Retina (tissue), 1 donor: ENCODE measurements around the gene ADAMTS9.

Experiments used
- DNase-seq: peaks from one replicate; pipeline ENCODE4 v3.0.0-alpha.2; 2016

Gene ADAMTS9, protein sequence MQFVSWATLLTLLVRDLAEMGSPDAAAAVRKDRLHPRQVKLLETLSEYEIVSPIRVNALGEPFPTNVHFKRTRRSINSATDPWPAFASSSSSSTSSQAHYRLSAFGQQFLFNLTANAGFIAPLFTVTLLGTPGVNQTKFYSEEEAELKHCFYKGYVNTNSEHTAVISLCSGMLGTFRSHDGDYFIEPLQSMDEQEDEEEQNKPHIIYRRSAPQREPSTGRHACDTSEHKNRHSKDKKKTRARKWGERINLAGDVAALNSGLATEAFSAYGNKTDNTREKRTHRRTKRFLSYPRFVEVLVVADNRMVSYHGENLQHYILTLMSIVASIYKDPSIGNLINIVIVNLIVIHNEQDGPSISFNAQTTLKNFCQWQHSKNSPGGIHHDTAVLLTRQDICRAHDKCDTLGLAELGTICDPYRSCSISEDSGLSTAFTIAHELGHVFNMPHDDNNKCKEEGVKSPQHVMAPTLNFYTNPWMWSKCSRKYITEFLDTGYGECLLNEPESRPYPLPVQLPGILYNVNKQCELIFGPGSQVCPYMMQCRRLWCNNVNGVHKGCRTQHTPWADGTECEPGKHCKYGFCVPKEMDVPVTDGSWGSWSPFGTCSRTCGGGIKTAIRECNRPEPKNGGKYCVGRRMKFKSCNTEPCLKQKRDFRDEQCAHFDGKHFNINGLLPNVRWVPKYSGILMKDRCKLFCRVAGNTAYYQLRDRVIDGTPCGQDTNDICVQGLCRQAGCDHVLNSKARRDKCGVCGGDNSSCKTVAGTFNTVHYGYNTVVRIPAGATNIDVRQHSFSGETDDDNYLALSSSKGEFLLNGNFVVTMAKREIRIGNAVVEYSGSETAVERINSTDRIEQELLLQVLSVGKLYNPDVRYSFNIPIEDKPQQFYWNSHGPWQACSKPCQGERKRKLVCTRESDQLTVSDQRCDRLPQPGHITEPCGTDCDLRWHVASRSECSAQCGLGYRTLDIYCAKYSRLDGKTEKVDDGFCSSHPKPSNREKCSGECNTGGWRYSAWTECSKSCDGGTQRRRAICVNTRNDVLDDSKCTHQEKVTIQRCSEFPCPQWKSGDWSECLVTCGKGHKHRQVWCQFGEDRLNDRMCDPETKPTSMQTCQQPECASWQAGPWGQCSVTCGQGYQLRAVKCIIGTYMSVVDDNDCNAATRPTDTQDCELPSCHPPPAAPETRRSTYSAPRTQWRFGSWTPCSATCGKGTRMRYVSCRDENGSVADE (N-terminal part only)

DNA sequence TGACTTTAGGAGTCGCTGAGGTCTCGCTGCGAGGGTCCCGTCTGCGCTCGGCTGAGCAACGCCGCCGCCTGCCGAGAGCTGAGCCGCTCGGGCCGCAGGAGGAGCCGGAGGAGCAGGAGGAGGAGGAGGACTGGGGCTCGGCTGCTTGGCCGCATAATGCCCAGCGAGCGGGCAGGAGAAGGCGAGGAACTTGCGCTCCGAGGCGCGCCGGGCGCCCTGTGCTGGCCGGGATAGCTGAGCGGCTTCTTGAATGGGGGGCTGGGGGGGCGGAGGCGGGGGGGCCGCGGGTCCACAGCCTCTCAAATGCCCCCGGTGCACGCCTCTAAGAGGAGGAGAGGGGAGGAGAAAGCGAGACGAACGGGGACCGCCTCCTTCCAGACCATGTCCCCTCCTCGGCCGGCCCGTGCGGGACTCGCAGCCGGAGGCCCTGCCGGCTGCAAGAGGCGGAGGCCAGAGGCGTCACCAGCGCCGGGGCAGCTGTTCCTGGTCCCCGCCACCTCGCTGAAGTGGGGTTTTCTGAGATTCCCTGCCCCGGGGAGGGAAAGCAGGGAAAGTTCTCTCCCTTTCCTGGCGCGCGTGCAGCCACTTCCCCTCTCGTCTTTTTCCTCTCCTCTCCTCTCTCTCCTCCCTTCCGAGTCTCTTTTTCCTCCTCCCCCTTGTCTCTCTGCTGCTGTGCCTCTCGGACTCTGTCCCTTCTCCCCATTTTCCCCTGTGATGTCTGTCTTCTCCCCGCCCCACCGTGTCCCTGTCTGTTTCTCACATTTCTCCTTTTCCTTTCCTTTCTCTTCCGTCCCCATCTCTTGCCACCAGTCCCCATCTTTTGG is at the start of gene ADAMTS9:
TSS of gene ADAMTS9 (minus strand) at position 220 of the 824 bp plus-strand sequence. CDS start 343 bp downstream, outside the sequence.
- peak; percentile 74 for DNase-seq

DNA sequence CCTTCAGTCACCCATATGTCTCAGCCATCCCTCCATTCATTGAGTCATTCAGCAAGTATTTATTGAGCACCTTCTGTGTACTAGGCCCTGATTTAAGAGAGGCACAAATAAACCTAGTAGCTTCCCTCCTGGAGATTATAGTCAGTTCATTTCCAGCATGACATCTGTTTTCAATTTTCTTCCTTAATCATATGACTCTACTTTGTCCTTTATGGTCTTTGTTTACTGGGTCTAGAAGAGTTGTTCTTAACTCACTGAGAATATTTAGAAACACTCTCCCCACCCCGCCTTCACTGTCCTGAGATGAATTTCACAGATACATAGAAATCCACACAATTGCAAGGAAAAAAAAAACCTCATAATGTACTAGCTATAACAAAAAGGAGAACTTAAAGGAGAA is 44.8 kb upstream of the ADAMTS9 start:
- no peak for DNase-seq

DNA sequence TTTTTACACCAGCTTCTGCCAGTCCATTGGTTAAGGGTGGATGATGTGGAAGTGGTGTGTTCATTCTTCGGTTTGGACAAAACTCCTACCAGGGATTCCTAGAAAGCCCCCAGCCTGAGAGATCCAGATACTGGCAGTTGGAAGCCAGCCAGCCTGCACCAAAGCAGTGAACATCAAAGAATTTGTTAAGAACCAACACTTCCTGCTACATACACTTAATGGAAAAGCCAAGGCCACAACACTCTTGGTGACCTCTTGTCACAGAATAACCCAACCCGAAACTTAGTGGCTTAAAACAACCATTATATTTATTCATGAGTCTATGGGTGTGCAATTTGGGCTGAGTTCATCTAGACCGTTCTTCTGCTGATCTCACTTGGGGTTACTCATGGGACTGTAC is 42.9 kb upstream of the ADAMTS9 start:
- no peak for DNase-seq

DNA sequence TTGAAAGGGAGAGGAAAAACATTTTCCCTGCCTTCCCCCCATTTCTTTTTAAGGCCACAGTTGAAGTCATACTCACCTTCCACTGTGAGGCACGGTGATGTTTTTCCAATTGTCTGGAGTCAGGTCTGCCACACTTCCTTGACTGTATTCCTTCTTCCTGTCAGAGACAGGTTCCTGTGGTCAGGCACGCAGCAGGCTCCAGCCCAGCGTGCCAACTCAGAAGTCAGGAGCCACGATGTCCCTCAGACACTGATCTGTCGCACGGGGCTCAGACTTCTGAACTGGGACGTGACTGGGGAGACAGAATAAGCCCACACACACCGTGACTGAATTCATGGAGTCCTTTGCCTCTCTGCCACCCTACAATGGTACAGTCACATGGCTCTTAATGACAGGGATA is 41.2 kb upstream of the ADAMTS9 start:
- no peak for DNase-seq

DNA sequence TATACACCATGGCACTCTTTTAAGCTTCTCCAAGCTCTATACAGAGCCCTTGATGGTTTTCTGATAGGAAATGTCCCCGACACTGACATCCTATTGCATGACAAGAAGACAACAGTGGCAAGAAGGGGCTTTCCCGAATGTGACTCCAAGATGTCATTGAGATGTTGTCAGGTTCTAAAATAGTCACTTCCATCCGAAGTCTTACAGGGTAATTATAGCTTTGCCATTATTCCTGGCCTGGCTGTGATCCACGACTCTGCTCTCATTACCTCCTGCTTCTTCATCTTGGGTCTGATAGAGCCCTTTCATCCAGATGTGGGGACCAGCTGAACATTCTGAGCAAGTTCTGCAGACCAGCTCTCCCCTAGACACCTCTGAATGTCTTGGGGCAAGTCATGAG is 40.6 kb upstream of the ADAMTS9 start:
- no peak for DNase-seq

DNA sequence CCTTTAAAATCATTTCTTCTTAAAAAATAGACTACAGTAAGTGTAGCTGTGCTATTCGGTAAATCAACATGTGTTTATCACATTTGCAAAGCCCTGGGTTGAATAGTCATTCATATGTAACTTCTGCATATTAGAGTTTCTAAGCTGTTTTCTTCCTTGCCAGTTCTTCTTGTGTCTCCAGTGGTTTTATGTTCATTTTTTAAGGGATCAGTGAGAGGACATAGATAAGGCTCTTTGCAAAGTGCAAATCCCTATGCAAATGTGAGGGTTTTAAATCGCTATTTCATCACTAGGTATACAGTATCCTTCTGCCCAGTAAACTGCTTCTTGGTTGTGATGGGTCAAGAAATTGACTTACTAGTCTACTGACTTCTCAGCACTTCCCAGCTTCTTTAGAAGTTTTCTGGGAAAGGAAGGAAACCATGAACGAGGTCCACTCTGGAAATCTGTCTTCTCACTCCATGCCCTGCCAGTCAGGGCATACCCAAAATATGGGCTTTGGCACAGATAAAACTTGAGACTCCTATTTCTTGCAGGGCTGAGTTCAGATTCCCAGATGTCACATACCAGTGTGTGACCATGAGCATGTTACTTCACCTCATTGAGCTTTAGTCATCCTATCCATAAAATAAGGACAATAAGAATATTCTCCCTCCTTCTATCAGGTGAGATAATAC is 38.8 kb upstream of the ADAMTS9 start:
- no peak for DNase-seq

DNA sequence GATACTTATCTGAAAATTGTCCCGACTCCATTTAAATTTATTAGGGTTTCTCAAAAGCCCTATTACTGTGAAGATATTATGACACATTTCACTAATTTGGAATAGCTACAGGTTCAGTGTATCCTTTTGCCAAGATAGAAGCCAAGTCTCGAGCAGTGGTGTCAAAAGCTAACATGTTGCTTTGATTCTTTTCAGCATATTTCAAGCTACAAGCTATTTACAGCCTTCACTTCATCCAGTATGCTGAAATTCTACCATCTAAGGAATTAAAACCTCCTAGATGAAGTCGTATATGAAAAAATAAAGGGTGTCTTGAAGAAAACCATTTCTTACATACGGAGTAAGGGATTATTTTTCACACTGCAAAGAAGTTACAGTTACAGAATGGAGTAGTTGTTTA is 31.2 kb upstream of the ADAMTS9 start:
- DNase-seq = no peak

DNA sequence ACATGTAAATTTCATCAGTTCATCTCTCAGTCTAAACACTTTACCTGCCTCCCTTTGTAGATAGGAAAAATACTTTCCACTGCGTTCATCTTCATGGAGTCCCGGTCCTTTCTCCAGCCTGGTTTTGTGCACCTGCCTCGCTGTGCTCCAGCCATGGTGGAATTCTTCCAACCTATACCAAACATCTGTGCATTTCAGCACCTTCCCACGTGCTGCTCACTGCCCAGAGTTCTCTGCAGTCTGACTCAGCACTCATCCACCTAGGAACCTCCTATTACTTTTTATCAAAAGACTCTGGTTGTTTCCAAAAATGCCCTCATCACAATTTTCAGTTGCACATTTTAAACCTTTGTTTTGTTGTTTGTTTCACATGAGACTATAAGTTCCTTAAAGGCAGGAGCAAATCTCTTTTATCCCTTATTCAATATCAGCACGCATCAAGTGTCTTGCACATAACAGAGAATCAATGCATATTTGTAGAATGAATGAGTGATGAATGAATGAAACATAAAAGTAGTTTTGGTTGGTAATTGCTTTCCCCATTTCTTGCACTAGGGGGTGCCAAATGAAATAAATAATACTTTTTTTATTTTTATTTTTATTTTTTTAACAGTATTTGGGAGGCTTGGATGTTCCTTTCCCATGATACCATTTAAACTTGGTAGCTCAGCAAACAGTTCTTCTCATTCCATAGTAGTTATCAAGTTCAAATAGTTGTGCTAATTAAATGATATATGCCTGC is 30.2 kb upstream of the ADAMTS9 start:
- DNase-seq = no peak

DNA sequence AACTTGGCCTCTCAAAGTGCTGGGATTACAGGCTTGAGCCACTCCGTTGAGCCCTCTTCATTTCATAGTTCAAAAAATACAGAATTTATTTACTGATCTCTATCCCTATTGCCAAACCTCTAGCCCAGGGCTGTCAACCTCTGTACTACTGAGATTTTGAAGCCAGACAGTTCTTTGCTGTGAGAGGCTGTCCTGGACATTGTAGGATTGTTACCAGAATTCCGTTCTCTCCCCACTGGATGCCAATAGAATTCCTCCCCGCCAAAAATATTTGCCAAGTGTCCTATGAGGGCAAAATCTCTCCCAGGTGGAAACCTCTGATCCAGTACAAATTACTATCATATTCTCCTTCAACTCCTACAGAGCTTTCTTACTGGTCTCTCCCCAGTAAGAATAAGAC is 29.6 kb upstream of the ADAMTS9 start:
- no peak for DNase-seq

DNA sequence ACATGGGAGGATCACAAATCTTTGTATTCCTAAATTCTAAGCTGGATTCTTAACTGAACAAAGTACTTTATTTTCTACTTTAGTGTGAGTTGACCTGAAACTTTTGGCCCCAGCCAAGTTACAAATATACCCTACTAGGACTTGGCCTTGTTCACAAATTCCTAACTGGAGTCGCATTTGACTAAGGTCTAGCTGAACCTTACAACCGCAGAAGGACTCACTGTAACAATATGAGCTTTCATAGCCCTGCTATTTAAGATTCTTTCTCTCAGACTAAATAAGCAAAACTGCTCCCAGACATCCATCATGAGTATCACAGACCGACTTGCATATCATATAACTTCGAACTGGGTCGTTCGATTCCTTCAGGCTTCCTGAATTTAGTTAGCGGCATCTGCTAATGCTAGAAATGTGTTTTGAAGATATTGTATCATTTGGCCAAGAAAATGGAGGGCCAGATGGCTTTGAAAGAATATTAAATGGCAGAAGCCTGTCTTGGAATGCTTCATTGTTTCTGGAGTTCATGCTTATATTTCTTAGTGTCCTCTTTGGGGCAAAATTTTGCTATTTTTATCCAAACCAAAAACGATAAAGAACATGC is 28.4 kb upstream of the ADAMTS9 start:
- no peak for DNase-seq

DNA sequence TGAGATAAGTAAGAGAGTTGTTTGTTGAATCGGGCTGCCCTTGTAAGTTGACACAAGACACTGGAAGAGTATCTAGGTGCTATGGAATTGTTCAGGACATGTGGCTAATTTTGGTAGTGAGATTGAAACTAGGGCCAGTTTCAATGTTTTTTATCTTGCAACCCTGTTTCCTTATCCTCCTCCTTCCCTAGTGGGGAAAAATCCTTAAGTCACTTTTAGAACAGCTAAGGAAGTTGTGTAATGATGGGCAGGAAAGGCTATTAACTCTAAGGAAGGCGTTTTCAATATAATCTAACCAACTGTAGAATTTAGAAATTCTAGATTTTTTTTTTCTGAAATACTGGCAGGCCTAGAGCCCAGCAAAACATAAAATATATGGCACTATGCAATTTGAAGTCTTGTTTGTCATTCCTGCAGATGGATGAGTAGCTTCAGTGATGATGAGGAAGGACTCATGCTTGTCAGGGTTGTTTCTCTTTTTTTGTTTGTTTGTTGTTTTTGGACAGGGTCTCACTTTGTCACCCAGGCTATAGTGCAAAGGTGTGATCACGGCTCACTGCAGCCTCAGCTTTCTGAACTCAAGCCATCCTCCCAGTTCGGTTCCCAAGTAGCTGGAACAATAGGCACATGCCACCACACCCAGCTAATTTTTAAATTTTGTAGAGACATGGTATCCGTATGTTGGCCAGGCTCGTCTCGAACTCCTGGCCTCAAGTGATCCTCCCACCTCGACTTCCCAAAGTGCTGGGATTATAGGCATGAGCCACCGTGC is 27.6 kb upstream of the ADAMTS9 start:
- no peak for DNase-seq

DNA sequence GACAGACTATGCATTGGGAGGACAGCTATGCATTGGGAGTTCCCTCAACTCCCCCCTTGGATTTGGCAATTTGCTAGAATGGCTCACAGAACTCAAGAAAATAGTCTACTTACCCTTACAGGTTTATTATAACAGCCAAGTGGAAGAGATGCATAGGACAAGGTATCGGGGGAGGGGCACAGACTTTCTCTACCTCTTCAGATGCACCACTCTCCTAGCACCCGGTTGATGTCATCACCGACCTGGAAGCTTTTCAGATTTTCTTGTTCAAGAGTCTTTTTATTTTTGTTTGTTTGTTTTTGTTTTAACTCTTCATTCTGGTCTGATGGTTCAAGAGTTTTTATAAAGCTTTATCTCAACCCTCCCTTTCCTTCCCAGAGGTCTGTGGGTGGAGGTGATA is 20.7 kb upstream of the ADAMTS9 start:
- DNase-seq = no peak

DNA sequence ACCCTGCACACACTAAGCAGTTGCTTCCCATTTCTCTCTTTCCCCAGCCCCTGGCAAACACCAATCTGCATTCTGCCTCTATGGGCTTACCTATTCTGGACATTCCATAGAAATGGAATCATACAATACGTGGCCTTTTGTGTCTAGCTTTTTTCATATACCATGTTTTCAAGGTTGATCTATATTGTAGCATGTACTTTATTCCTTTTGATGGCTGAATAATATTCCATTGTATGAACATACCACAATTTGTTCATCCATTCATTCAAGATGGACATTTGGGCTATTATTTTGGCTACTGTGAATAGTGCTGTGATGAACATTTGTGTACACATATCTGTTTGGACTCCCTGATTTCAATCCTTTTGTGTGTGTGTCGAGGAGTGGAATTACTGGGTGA is 18.1 kb upstream of the ADAMTS9 start:
- no peak for DNase-seq

DNA sequence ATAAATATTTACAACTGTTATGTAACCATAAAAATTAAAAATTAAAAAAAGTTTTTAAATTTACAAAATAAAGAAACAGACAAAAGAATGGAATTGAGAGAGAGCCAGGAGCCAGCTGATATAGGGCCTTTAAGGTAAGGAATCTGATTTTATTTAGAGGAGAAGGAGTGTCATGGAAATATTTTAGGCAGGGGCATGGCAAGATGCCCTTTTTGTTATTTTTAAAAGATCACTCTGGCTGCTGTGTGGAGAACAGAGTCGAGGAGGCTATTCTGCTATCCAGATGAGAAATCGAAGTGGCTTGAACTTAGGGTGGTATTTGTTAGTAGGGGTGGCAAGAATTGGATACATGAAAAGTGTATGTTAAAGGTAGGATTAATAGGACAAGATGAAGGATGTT is 9.1 kb upstream of the ADAMTS9 start:
- DNase-seq = no peak

DNA sequence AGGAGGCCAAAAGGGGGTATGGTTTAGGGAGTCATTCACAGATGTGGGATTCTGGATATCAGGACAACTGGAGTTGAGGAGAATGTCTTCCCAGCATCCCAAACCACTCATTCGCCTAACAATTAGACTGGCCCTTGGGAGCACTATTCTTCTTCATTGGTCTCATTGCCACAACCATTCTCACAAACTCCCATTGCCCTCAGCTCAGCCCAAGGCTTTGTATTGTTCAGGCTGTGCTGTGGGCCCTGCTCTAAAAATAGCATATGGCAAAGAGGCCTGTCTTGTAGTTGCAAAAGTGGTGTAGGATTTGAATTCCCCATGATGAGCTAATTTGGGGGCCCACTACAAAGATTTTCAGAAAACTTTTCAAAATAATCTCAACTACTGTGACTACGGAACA is 6.3 kb upstream of the ADAMTS9 start:
- no peak for DNase-seq

DNA sequence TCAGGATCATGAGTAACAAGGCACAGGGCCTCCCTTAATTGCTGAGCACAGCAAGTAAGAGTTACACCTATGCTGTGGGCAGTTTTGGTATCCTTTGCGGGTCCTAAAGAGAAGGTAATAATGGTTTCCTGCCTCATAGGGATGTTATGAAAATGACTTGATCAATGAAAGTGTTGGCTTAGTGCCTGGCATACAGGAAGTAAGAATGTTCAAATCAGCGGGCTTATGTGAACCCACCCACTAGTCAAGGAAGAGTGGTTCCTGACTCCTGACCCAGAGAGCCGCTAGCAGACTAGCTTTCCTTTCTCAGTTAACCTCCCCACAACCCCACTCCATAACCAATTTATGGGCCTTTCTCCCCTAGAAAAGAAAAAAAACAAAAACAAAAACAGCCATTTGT is 5.2 kb upstream of the ADAMTS9 start:
- DNase-seq = no peak

DNA sequence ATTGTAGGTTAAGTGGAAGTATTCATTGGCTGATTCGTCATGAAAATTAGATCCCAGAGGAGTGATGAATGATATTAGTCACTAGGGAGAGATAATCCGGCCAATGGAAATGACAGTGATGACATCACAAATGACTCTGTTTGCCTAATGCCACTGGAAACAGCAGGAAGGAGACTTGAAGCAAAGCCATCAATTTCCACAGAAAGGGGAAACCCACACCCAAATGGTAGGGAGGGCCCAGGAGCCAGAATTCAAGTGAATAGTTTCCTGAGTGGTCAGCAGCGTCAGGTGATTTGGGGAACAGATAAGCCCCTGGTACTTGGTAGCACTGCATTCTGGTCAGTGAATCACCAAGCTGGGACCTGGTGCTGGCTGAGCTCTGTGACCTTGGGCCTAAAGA is 3.3 kb upstream of the ADAMTS9 start:
- DNase-seq = no peak

DNA sequence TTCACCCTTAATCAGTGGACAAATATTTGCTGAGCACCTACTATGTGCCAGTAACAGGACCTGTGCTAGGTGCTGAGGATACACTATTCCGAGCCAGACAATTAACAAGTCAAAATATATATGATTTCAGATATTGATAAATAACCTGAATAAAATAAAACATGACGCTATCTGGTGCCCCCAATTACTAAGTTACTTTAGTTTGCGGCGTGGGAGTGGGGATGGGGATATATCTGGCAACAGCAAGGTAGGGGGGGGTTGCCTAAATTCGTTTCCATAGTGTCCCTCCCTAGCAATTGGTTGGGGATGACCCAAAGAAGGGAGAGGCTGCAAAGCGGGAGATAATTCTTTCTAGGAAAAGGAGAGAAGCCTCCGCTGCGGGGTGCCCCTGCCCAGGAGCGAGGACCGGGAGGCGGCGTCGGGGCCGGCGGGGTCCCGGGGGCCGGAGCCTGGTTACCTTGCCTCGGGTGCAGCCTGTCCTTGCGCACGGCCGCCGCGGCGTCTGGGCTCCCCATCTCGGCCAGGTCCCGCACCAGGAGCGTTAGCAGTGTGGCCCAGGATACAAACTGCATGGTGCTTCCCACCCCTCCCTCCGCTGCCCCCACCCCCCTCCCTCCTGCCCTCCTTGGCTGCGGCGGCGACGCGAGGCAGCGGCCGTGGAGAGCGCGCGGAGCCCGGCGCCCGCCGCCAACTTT is 567 bp downstream of the ADAMTS9 start:
- DNase-seq = no peak

DNA sequence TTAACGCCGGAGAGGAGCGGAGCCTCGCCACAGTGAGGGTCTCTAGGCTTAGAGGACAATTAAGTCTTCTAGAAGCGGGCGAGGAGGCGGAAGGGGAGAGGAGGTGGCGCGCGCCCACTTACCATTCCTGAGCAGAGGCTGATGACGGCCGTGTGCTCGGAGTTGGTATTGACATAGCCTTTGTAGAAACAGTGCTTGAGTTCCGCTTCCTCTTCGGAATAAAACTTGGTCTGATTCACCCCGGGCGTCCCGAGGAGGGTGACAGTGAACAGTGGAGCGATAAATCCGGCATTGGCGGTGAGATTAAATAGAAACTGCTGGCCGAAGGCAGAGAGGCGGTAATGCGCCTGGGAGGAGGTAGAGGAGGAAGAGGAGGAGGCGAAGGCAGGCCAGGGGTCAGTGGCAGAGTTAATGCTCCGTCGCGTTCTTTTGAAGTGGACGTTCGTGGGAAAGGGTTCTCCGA is 1.3 kb downstream of the ADAMTS9 start:
- DNase-seq = no peak
